Upper lobe of left lung (tissue), 6 donors: ENCODE results near the gene REEP6. TPM values are rescaled to one million over a fixed set of nuclear protein-coding genes. Genes with fewer than 3 reads are reported as not detected.

ENCODE experiments used
- ATAC-seq, 2 donors: fragments of 200-7000 bp; cut with Tn5 transposase; one replicate each; pipeline ENCODE4 v1.9.1; 2022; ENCODE audit warnings: mild to moderate bottlenecking in 2 of 2, moderate library complexity in 2 of 2; ENCODE audit not compliant: low FRiP score in 2 of 2
- DNase-seq, 2 donors: peaks; one replicate each; pipeline ENCODE4 v3.0.0-alpha.2; 2019 to 2020
- H3K27ac ChIP-seq, 4 donors: fragments of 200-600 bp; sonication (generic); one replicate each; pipeline ENCODE4 v1.5.1; 2016 to 2019
- H3K27me3 ChIP-seq, 4 donors: fragments of 200-600 bp; sonication (generic); one replicate each; pipeline ENCODE4 v1.5.1; 2017 to 2019
- H3K36me3 ChIP-seq, 4 donors: fragments of 200-600 bp; sonication (generic); one replicate each; pipeline ENCODE4 v1.5.1; 2016 to 2019
- H3K4me1 ChIP-seq, 4 donors: fragments of 200-600 bp; sonication (generic); one replicate each; pipeline ENCODE4 v1.5.1; 2018 to 2019
- H3K4me3 ChIP-seq, 4 donors: fragments of 200-600 bp; sonication (generic); one replicate each; pipeline ENCODE4 v1.5.1; 2017 to 2019; ENCODE audit warnings: mild to moderate bottlenecking in 2 of 4, moderate library complexity in 1 of 4
- H3K9me3 ChIP-seq, 4 donors: fragments of 200-600 bp; sonication (generic); one replicate each; pipeline ENCODE4 v1.5.1; 2018 to 2019
- CTCF ChIP-seq, 6 experiments: fragments of 450-650 bp in 4 of 6; fragments of 200-600 bp in 2 of 6; sonication (generic) in 2 of 6; IDR thresholded peaks; one replicate each; pipeline ENCODE4 v1.5.1; 2016 to 2019; ENCODE audit warnings: antibody characterized with exemption in 6 of 6
- EP300 ChIP-seq, 4 donors: sonication (generic); formaldehyde crosslinking; IDR thresholded peaks; one replicate each; pipeline ENCODE4 v1.5.1; 2017; ENCODE audit warnings: antibody characterized with exemption in 4 of 4, control low read depth in 2 of 4
- POLR2A ChIP-seq, 4 donors: fragments of 450-650 bp; IDR thresholded peaks; one replicate each; pipeline ENCODE4 v1.5.1; 2016 to 2017; ENCODE audit warnings: antibody characterized with exemption in 4 of 4, mild to moderate bottlenecking in 2 of 4
- POLR2AphosphoS5 ChIP-seq, 2 donors: sonication (generic); formaldehyde crosslinking; IDR thresholded peaks; one replicate each; pipeline ENCODE4 v1.5.1; 2017; ENCODE audit warnings: antibody characterized with exemption in 2 of 2
- WGBS, 2 donors: methylation state at CpG; one replicate each; pipeline ENCODE4 v1.1.5; 2017 to 2018; 5-methylcytosine and 5-hydroxymethylcytosine counted together
- total RNA-seq, 6 donors: library from RNA; depleted of rRNA in 4 of 6; stranded (reverse); fragments of >200 nt in 4 of 6; gene quantifications; one replicate each; pipeline versions ENCODE4 v1.1.0 to v1.2.1, GENCODE V29; 2016 to 2021
- donor health status: DM: no; HTN: no; CAD: no; lungs with moderate emphysema.
- donor health status: DM: no; HTN: yes; CAD: no; lungs with severe emphysema.

Gene REEP6
- total RNA-seq, 6 donors from 2014 or later, result 2.0 to 7.8 (median 3.1) TPM

- no peaks in the 10 kb centered on the region for H3K9me3 ChIP-seq
- H3K27me3 ChIP-seq, result peaks cover 3 to 39% (median 22%) of the 10 kb centered on the region in 4 donors
- no peak overlapping the region for H3K27ac ChIP-seq
- ATAC-seq (no peak), DNase-seq (peak in 1 of 2 donors; percentile 51)
- peaks cover 0 to 11% (median 4%) of the 10 kb centered on the region in 4 donors for H3K36me3 ChIP-seq
- TF ChIP-seq POLR2A (IDR thresholded peaks at IDR 0.05) (no peak), CTCF (IDR thresholded peaks at IDR 0.05) (no peak), EP300 (IDR thresholded peaks at IDR 0.05) (no peak)
- peaks cover 8 to 32% (median 21%) of the 10 kb centered on the region in 4 donors for H3K4me1 ChIP-seq
- no peak overlapping the region for H3K4me3 ChIP-seq
- 66 to 89% methylated on average over 3 to 7 of the region's 16 CpGs for WGBS, 2 donors
Measured at GRCh38 chr19:1457892-1458291, 33.1 kb upstream of the REEP6 start.

- 60 to 80% methylated on average over 8 to 9 of the region's 9 CpGs for WGBS, 2 donors
- no peak overlapping the region for H3K27ac ChIP-seq
- no peak for TF ChIP-seq POLR2AphosphoS5 (IDR thresholded peaks at IDR 0.05)
- TF ChIP-seq POLR2A (IDR thresholded peaks at IDR 0.05), result no peak
- no peak for TF ChIP-seq EP300 (IDR thresholded peaks at IDR 0.05)
- no peak for TF ChIP-seq CTCF (IDR thresholded peaks at IDR 0.05)
- peaks cover 8 to 25% (median 16%) of the 10 kb centered on the region in 4 donors for H3K4me1 ChIP-seq
- no peak for ATAC-seq
- H3K4me3 ChIP-seq, result no peak overlapping the region
- H3K27me3 ChIP-seq, result peaks cover 3 to 30% (median 18%) of the 10 kb centered on the region in 4 donors
- H3K36me3 ChIP-seq, result peaks cover 0 to 11% (median 4%) of the 10 kb centered on the region in 4 donors
- no peak for DNase-seq
- H3K9me3 ChIP-seq, result no peaks in the 10 kb centered on the region
Measured at GRCh38 chr19:1459479-1459878, 31.5 kb upstream of the REEP6 start.

GRCh38 chr19:1460033-1460995, 30.7 kb upstream of the REEP6 start:
- no peak overlapping the region for H3K4me3 ChIP-seq
- no peaks in the 10 kb centered on the region for H3K9me3 ChIP-seq
- H3K27ac ChIP-seq, result no peak overlapping the region
- H3K4me1 ChIP-seq, result peaks cover 4 to 25% (median 14%) of the 10 kb centered on the region in 4 donors
- H3K36me3 ChIP-seq, result peaks cover 0 to 11% (median 4%) of the 10 kb centered on the region in 4 donors
- TF ChIP-seq POLR2A (IDR thresholded peaks at IDR 0.05) (no peak), CTCF (IDR thresholded peaks at IDR 0.05) (no peak), EP300 (IDR thresholded peaks at IDR 0.05) (no peak), POLR2AphosphoS5 (IDR thresholded peaks at IDR 0.05) (no peak)
- 94 to 98% methylated on average over 10 to 34 of the region's 36 CpGs for WGBS, 2 donors
- DNase-seq (peak in 1 of 2 donors; percentile 81), ATAC-seq (no peak)
- peaks cover 3 to 29% (median 17%) of the 10 kb centered on the region in 4 donors for H3K27me3 ChIP-seq

- Histone ChIP-seq H3K27me3 (peaks cover 0 to 29% (median 18%) of the 10 kb centered on the region in 4 donors), H3K9me3 (no peaks in the 10 kb centered on the region), H3K27ac (no peak overlapping the region), H3K4me3 (no peak overlapping the region), H3K4me1 (peaks cover 13 to 25% (median 18%) of the 10 kb centered on the region in 4 donors), H3K36me3 (peaks cover 0 to 11% (median 4%) of the 10 kb centered on the region in 4 donors)
- ATAC-seq (no peak), DNase-seq (peak in 1 of 2 donors; percentile 81)
- no peak for TF ChIP-seq POLR2AphosphoS5 (IDR thresholded peaks at IDR 0.05)
- WGBS, 2 donors, result 93% methylated on average over 23 to 24 of the region's 24 CpGs
Measured at GRCh38 chr19:1461862-1462261, 29.1 kb upstream of the REEP6 start.
